ENCODE results near the gene SESN1.

The SESN1 gene

DNA sequence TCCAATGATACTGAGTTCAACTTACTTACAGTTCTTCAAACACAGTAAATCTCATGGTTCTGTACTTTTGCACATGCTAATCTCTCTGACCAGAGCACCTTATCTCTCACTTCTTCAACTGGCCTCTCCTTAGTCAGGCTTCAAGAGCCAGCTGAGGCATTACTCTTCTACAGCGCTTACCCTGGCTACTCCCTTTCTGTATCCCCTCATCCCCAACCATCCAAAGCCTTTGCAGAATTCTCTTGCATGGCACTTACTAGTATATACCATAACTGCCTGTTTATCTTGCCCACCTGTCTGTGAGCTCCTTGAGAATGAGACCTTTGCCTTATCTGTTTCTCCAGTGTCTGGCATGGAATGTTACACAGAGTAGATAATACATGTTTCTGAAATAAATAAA lies 49.2 kb downstream of the SESN1 start:
- DNase-seq (ENCODE audit: low read depth), result no peak
- TF ChIP-seq CTCF (IDR thresholded peaks at IDR 0.05; ENCODE audit: low read depth, low read length, missing control alignments), result no peak
- no peak overlapping the region for H3K4me3 ChIP-seq (ENCODE audit: low read depth, low read length)

DNA sequence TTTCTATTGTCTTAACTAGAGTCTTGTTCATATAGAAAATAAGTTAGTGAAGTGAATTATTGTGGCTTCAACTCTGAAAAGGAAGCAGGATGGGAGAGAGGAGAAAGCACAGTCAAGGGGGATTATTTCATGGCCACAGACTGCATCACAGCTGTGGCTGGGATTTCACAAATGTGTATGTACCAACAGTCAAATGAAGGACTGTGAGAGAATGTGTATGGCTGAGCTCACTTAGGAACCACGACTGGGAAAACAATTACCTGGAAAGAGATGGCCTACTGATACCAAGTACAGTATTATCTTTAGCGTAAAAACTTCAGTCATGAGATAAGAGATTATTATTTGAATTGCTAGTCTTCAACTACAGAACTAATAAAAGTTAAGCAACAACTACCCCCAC lies 54.9 kb downstream of the SESN1 start:
- DNase-seq (ENCODE audit: low read depth), result no peak
- no peak overlapping the region for H3K4me3 ChIP-seq (ENCODE audit: low read depth, low read length)
- no peak for TF ChIP-seq CTCF (IDR thresholded peaks at IDR 0.05; ENCODE audit: low read depth, low read length, missing control alignments)

- TF ChIP-seq CTCF (IDR thresholded peaks at IDR 0.05; ENCODE audit: low read depth, low read length, missing control alignments), result no peak
- no peak for DNase-seq (ENCODE audit: low read depth)
- no peak overlapping the region for H3K4me3 ChIP-seq (ENCODE audit: low read depth, low read length)
Measured at GRCh38 chr6:109038837-109039398, 55.7 kb downstream of the SESN1 start.

DNA sequence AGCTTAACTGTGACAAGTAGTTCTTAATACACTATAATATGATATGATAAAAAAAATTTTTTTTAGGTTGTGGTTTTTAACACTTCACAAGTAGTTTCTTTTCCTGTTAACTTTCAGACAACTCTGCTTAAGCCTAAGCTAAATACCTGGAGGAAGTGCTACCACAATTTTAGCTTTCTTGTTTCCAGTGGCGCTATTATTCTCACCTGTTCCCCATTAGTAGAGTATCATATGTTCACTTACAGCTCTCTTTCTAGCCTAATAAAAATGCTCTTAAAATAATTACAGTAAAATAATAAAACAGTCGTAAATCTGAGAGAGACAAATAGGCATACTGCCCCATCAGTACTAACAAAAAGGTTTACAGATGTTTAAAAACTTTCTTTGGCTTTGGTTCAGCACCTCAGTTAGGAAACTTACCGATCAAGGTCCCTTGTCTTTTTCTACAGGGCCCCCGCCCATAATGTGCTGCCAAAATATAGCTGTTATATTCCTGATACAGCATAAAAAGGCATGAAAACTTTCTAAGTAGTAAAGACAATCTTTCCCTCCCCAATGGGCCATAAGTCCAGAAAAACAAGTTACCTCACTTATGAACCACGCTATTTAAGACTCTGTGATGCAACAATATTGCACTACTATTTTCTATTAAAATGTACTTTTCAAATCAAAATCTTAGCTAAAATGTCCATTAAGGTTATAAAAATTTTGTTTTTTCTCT lies 57.9 kb downstream of the SESN1 start:
- H3K4me3 ChIP-seq (ENCODE audit: low read depth, low read length), result no peak overlapping the region
- DNase-seq (ENCODE audit: low read depth), result no peak
- TF ChIP-seq CTCF (IDR thresholded peaks at IDR 0.05; ENCODE audit: low read depth, low read length, missing control alignments), result no peak

DNA sequence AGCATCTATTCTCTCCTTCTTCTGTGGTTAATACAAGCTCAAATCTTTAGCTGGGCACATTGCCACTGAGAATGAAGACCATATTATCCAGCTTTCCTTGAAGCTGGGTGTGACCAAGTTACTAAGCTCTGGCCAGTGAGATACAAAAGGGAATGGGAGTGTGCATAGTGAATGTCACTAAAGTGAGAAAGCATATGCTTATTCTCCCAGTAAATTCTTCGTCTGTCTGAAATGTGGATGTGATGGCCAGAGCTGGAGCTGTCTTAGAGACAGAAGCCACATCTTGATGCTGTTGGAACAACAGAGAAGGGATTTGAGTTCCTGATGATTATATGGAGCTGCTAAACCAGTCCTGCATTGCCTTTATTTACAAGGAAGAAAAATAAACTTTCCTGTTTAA lies 60.1 kb downstream of the SESN1 start:
- TF ChIP-seq CTCF (IDR thresholded peaks at IDR 0.05; ENCODE audit: low read depth, low read length, missing control alignments), result no peak
- no peak for DNase-seq (ENCODE audit: low read depth)
- H3K4me3 ChIP-seq (ENCODE audit: low read depth, low read length), result no peak overlapping the region

DNA sequence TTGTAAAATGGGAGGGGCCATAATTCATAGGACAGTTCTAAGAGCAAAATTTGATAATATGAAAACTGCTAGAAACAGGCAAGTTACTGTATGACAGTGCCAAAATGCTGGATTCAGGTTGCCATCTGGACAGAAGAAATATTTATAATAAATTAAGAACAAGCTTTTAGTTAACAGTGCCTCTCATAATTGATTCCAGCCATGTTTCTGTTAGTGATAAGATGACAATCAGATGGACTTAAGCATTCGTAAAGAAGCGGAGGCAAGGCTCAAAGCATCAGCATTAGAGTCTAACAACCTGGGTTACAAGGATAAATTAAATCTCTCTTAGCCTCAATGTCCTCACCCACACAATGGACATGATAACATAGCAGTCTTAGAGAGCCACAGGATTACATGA lies 61.0 kb downstream of the SESN1 start:
- DNase-seq (ENCODE audit: low read depth), result no peak
- H3K4me3 ChIP-seq (ENCODE audit: low read depth, low read length), result no peak overlapping the region
- TF ChIP-seq CTCF (IDR thresholded peaks at IDR 0.05; ENCODE audit: low read depth, low read length, missing control alignments), result no peak

DNA sequence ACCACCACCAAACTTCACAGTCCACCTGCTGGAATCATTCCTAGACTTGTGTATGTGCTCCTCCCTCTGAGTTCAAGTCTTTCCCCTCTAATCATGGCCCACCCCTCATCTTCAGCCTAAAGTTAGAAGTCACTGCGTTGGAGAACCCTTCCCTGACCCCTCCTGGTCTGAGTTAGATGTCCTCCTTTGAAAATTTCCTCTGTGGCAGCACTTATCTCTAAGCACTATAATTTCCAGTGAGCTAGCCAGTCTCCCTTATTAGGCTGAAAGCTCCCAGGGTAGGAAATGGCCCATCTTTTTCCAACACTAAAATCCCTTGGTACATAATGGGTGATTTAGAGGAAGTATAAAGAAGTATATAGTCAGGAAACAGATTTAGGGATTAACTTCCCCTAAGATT lies 63.2 kb downstream of the SESN1 start:
- DNase-seq (ENCODE audit: low read depth), result no peak
- no peak for TF ChIP-seq CTCF (IDR thresholded peaks at IDR 0.05; ENCODE audit: low read depth, low read length, missing control alignments)
- no peak overlapping the region for H3K4me3 ChIP-seq (ENCODE audit: low read depth, low read length)

Data from GM12864 (cell line).